Fibroblast of mammary gland (primary cell): ENCODE measurements around the gene SNX5.

Experiments used
- DNase-seq: peaks from one replicate; pipeline ENCODE4 v3.0.0-alpha.2; 2010; ENCODE audit warnings: low read depth
- H3K4me3 ChIP-seq: 2 replicates; pipeline ENCODE4 v1.5.1; 2011; ENCODE audit warnings: low read depth, mild to moderate bottlenecking, low read length, moderate library complexity; ENCODE audit not compliant: control insufficient read depth
- CTCF ChIP-seq: conservative IDR thresholded peaks from 2 replicates; pipeline ENCODE4 v1.5.1; 2011; ENCODE audit warnings: low read depth, low read length, inconsistent platforms; ENCODE audit not compliant: control insufficient read depth, insufficient read depth

Gene SNX5

GRCh38 chr20:18011482-18011881, 42.9 kb upstream of the SNX5 start:
- H3K4me3 ChIP-seq, result no peak overlapping the region
- TF ChIP-seq CTCF, result no peak
- DNase-seq, result no peak

- no peak overlapping the region for H3K4me3 ChIP-seq
- no peak for DNase-seq
- TF ChIP-seq CTCF, result no peak
Observed at GRCh38 chr20:18009116-18009515, 40.5 kb upstream of the SNX5 start.

GRCh38 chr20:18007534-18008292, 39.1 kb upstream of the SNX5 start:
- no peak overlapping the region for H3K4me3 ChIP-seq
- no peak for DNase-seq
- no peak for TF ChIP-seq CTCF

GRCh38 chr20:18006684-18007083, 38.1 kb upstream of the SNX5 start:
- no peak overlapping the region for H3K4me3 ChIP-seq
- DNase-seq, result no peak
- TF ChIP-seq CTCF, result no peak

- TF ChIP-seq CTCF, result no peak
Observed at GRCh38 chr20:18005990-18006364, 37.4 kb upstream of the SNX5 start.

GRCh38 chr20:18005170-18005989, 36.8 kb upstream of the SNX5 start:
- H3K4me3 ChIP-seq, result no peak overlapping the region
- DNase-seq, result no peak

More at GRCh38 chr20:18005990-18006364, 37.4 kb upstream of the SNX5 start:
- DNase-seq, result no peak
- no peak overlapping the region for H3K4me3 ChIP-seq

More at GRCh38 chr20:18005170-18005989, 36.8 kb upstream of the SNX5 start:
- no peak for TF ChIP-seq CTCF
